Activated CD8-positive, alpha-beta memory T cell treated with anti-CD3 and anti-CD28 coated beads, Interleukin-2, amount 50 U/mL, for 48 hours (primary cell): Measurements from ENCODE around the gene AK3.

Experiments used
- DNase-seq: peaks from one replicate; pipeline ENCODE4 v3.0.0-alpha.2; 2020

Gene AK3

DNA sequence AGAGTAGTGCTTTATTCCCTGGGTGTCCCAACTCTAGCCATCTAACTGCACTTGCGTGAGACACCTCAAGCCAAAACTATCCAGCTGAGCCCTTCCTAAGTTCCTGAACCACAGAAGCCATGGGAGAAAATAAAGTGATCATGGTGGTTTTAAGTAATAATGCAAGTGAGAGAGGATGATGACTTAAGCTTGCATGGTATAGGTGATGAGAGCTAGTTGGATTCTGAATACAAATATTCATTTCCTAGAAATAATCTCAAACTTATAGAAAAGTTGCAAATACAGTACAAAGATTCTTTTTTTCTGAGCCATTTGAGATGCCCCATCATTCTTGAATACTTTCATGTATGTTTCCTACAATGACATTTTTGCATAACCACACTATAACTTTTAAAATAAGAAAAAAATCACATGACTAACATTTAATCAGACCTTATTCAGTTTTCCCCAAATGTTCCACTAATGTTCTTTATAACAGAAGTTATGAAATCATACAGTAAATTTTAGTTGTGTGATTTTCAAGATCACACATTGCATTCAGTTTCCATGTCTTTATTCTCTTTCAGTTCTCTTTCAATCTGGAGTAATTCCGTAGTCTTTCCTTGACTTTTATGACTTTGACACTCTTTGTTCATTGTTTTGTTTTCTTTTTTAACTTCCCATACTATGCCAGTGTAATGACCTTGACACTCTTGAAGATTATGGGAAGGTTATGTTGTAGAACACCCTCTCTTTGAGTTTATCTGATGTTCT, 5.5 kb upstream of the AK3 start:
- no peak for DNase-seq

DNA sequence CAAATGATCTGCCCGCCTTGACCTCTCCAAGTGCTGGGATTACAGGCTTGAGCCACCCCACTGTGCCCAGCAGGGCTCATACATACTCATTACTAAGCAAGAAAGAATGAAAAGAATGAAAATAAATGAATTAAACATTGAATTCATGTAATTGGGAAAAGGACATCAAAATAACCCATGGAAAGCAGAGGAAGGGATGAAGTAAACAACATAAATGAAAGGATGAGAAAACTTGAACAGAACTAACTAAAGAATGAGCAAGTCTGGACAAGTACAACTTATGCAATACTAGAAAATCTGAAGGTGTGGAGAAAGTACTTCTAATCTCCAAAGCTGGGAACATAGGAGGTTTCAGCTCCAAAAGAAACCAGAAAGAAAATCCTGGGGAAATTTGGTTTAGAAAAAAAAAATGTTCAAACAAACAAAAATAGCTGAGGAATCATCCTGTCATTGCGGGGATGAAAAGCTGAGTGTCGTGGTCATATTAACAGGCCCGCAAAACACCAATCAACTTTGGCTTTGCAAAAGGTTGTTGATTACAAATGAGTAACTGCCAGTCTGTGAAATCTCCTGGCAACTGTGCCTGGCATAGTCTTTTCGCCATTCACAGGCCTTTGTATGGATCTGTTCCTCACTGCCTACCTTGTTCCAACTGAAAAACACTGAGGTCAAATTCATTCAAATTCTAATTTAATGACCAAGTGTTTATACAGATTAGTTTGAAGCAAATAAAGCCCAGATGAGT, 2.3 kb upstream of the AK3 start:
- DNase-seq = no peak

DNA sequence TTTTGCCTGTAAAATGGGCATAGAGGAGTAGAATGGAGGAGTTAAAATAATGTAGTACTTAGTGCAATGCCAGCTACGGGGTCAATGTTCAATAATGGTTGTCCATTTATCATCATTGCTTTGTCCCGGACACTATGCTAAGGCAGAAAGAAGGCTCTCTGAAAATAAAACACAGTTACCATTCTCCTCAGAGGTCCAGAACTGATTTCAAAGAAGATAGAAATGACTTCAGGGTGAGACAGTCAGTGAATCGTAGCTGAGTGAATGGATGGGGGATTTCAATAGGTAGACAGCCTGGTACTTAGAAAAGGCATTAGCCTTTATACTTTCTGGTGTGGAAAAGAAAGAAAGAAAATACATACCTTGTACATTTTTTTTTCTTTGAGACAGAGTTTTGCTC, 1.2 kb upstream of the AK3 start:
- DNase-seq = no peak

DNA sequence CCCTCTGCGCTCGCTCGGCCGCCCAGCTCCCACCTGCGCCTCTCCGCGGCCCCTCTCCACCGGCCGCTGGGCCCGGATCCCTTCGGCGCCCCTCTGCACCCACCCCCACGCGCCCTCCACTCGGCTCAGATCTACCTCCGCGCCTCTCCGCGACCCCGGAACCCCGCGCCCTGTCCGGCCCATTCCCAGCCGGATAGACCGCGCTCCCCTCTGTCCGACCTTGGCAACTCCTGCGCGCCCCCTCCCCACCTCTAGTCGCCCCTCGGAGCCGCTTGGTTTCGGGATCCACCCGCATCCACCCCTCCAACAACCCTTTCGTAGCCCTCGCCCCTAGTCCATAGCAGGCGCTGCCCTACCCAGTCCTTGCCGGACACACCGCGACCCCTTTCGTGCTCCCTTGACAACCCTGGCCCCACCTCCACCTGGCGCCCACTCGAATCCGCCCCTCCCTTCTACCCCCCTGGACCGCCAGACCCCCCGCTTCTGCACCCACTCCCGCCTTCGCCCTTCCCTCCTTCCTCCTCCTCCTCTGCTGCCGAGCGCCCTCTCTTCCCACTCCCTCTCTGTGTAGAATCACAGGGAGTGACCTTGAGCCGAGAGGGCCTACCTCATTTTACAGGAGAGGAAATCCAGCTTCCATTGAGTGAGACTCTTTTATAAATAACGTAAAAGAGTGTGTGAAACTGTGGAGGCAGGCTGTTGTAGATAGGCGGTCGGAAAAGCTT, 525 bp upstream of the AK3 start:
- DNase-seq = no peak

GRCh38 chr9:4740388-4740637, 689 bp downstream of the AK3 start:
- no peak for DNase-seq

GRCh38 chr9:4739587-4740387, 1.2 kb downstream of the AK3 start:
- no peak for DNase-seq

DNA sequence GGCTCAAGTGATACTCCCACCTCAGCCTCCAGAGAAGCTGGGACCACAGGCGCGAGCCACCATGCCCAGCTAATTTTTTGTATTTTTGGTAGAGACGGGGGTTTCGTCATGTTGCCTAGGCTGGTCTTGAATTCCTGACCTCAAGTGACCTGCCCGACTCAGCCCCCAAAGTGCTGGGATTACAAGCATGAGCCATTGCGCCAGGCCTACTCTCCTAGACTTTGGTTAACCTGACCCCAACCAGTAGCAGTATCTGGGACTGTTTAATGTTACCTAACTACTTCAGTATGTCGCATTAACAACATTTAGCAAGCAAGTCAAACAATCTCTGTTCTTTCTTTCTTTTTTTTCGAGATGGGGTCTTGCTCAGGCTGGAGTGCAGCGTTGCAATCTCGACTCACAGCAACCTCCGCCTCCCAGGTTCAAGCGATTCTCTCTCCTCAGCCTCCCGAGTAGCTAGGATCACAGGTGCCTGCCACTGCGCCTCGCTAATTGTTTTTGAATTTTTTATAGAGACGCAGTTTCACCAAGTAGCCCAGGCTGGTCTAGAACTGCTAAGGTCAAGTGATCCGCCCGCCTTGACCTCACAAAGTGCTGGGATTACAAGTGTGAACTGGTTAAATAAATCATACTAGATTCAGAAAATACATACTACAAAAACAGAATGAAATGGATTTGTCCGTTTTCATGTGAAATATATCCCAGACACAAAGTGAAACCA, 2.0 kb downstream of the AK3 start:
- no peak for DNase-seq

DNA sequence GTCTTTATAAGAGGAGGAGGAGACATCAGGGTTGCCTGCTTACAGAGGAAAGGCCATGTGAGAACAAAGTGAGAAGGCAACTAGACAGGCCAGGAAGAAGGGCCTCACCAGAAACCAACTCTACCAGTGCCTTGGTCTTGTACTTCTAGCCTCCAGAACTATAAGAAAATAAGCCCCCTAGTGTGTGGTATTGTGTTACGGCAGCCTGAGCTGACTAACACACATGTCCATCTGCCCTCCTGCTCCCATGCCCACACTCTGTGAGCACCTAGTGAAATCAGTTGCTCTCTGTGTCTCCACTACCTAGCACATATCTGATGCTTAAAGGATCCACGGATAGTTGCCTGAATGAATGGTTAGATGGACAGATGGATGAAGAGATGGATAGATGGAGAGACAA, 6.9 kb downstream of the AK3 start:
- no peak for DNase-seq

DNA sequence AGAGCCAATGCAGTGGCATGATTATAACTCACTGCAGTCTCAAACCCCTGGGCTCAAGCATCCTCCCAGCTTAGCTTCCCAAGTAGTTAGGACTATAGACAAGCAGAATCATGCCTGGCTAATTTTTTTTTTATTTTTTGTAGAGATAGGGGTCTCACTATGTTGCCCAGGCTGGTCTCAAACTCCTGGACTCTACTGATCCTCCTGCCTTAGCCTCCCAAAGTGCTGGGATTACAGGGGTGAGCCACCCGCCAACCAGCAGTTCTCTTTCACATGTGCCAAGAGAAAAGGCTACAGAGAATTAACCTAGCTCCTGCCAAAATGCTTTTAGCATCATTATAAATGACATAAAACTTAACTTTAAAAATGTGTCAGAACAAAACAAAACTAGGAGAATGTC, 8.1 kb downstream of the AK3 start:
- no peak for DNase-seq

- no peak for DNase-seq
Observed at GRCh38 chr9:4727593-4727992, 13.4 kb downstream of the AK3 start.

DNA sequence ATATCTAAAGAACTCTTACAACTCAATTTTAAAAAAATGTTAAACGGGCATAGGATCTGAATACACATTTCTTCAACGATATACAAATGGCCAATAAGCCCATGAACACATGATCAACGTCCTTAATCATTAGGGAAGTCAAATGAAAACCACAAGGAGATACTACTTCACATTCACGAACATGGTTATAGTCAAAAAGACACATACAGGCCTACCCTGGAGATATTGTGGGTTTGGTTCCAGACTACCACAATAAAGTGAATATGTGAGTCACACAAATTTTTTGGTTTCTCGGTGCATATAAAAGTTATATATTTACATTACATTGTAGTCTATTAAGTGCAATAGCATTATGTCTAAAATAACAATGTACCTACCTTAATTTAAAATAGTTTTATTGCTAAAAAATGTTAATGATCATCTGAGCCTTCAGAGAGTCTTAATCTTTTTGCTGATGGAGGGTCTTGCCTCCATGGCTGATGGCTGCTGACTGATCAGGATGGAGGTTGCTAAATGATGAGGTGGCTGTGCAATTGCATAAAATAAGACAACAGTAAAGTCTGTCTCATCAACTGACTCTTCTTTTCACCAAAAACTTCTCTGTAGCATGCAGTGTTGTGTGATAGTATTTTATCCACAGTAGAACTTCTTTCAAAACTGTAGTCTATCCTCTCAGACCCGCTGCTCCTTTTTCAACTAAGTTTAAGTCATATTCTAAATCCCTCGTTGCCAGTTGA, 15.1 kb downstream of the AK3 start:
- DNase-seq = no peak

DNA sequence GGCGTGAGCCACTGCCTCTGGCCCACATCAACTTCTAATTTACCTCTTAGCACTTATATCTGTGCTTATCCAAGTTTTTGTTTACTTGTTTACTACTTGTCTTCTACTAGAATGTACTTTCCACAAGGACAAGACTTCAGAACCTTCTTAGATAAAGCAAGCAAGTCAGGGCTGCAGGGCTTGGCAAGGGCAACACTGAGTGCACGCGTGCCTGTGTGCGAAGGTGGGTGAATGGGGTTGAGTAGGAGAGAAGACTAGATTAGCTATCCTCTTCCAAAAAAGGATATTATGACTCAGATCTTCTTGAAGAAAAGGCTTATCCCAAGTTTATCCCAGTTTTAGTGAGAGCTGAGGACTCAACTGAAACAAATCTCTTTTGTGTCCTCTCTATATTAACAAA, 19.3 kb downstream of the AK3 start:
- no peak for DNase-seq

DNA sequence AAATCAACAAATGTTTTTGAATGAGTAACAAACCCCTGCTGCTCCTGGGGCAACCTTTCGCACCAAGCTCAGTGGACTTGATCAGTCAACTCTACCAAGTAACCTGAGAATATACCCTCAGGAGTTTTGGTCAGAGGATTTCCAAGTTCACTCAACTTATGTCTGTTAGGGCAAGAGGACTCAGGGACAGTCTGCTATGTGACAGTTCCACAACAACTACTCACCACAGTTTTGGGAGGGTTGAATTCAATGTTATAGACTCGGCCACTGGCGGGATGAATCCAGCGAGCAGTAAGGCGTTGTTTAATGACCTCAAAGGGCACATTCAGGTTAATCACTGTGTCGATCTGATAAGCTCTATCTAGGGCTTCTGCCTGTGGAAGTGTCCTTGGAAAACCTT, 22.1 kb downstream of the AK3 start:
- no peak for DNase-seq

- DNase-seq = no peak
Observed at GRCh38 chr9:4717815-4718214, 23.2 kb downstream of the AK3 start.

DNA sequence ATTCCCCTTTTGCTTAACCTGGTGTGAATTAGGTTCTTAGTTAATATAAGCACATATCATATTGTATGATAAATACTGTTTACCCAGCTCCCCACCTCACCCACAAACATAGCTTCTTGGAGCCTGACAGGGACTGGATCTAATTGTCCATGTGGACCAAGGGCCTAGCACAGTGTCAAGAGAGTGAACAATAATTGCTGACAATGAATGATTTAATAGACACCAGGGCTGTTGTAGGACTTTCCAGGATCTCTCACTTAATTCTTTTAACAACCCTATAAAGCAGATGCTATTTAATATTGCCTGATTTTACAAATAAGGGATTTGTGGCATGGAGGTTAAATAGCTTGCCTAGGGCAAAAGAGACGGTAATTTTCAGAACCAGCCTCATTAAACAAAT, 24.8 kb downstream of the AK3 start:
- DNase-seq = no peak

- no peak for DNase-seq
Observed at GRCh38 chr9:4714266-4715016, 26.6 kb downstream of the AK3 start.

DNA sequence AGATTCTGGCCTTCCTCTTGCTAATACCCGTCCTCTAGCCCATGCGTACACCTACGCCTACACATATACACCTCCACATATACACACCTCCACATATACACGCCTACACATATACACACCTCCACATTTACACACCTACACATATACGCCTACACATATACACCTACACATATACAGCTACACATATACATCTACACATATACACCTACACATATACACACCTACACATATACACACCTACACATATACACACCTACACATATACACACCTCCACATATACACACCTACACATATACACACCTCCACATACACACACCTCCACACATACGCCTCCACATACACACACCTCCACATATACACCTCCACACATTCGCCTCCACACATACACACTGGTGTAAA, 27.2 kb downstream of the AK3 start:
- no peak for DNase-seq

- no peak for DNase-seq
Observed at GRCh38 chr9:4709380-4709779, 31.6 kb downstream of the AK3 start.

- no peak for DNase-seq
Observed at GRCh38 chr9:4706971-4707622, 33.9 kb downstream of the AK3 start.

DNA sequence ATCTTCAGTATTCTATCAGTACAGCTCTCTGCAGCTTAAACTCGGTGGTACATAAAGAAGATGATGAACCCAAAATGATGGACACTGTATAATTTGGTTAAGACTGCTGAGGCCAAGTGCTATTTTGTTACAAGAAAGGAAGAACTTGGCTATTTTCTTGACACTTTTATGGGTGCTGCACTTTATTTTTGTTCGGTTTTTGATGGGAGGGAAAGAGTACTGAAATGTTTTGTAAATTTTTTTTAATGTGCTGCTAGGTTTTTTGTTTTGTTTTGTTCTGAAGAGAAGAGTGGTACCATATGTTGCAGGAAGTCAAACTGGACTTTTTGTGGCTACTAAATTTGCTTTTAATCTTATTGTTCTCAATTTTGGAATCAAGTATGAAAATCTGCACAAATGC, 35.0 kb downstream of the AK3 start:
- DNase-seq = no peak

DNA sequence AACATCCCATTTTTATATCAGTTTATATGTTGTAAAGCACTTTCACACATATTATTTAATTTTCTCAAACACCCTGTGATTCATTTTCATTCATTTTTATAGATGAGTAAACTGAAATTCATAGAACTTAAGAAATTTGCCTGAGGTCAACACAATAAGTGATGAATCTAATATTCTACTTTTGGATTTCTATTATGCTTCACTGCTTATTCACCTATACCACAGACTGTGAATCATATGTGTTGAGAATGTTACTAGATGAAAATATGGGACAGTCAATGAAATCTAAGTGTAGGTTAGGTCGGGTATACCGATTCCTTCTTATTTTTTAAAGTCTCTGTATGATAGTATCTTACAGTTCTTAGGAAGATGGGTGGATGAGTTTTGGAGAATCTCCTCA, 36.9 kb downstream of the AK3 start:
- no peak for DNase-seq
